Measurements from ENCODE around the gene ZNF282.

- no peak for TF ChIP-seq CTCF (IDR thresholded peaks at IDR 0.05 in 4 of 5, conservative IDR thresholded peaks at IDR 0.05 in 1 of 5)
- TF ChIP-seq POLR2A (IDR thresholded peaks at IDR 0.05), result no peak
Measured at GRCh38 chr7:149218469-149219420, 23.4 kb downstream of the ZNF282 start.

All from gastrocnemius medialis (tissue), 4 donors.